Pancreas (tissue), 10 donors: Measurements from ENCODE around the gene COG2. TPM values are rescaled to one million over a fixed set of nuclear protein-coding genes. Genes with fewer than 3 reads are reported as not detected.
A peak's percentile ranks its signal among the peaks of the same experiment; 100 is the strongest.

Experiments
- ATAC-seq, 4 donors: fragments of 200-7000 bp; cut with Tn5 transposase; one replicate each; pipeline versions ENCODE4 v1.8.0 to v1.9.1; 2020; ENCODE audit warnings: mild to moderate bottlenecking in 4 of 4, moderate library complexity in 4 of 4
- DNase-seq, 6 donors: peaks; one replicate each; pipeline ENCODE4 v3.0.0-alpha.2; 2020
- FAIRE-seq: peaks from 2 replicates; lab custom pipeline; 2012; peaks lifted over from hg19 to GRCh38; lab: Jason Lieb, UNC
- H3K27ac ChIP-seq, 4 donors: fragments of 200-600 bp; sonication (generic); 1 replicate in 3 of 4; 2 replicates in 1 of 4; pipeline versions ENCODE4 v1.5.0 to v1.8.0; 2020
- H3K27me3 ChIP-seq, 4 donors: fragments of 200-600 bp; one replicate each; pipeline ENCODE4 v1.8.0; 2021
- H3K36me3 ChIP-seq, 3 donors: fragments of 200-600 bp; sonication (generic) in 1 of 3; one replicate each; pipeline versions ENCODE4 v1.5.0 to v1.8.0; 2020 to 2021
- H3K4me1 ChIP-seq, 3 donors: fragments of 200-600 bp; one replicate each; pipeline ENCODE4 v1.8.0; 2021
- H3K4me3 ChIP-seq, 4 donors: fragments of 200-600 bp; sonication (generic) in 2 of 4; one replicate each; pipeline versions ENCODE4 v1.5.0 to v1.8.0; 2020 to 2021
- H3K9me3 ChIP-seq, 4 donors: fragments of 200-600 bp; one replicate each; pipeline ENCODE4 v1.8.0; 2021
- CTCF ChIP-seq, 4 donors: fragments of 200-600 bp; sonication (generic) in 3 of 4; IDR thresholded peaks; one replicate each; pipeline versions ENCODE4 v1.5.0 to v1.8.0; 2021; ENCODE audit warnings: antibody characterized with exemption in 4 of 4
- WGBS, 2 donors: extraction: QIAGEN DNeasy Blood & Tissue Kit; methylation state at CpG; one replicate each; pipeline ENCODE4 v1.1.7; 2013; 5-methylcytosine and 5-hydroxymethylcytosine counted together
- intact Hi-C, 3 donors: fragments of 100-400 bp; cut with DNase I; formaldehyde crosslinking; loops; one replicate each; pipeline versions ENCODE4 v1.11.1 to v1.14.2; 2022
- polyA plus RNA-seq, 2 donors: library from polyadenylated mRNA; stranded (reverse); fragments of 200-250 nt; gene quantifications; one replicate each; pipeline ENCODE4 v1.2.3, GENCODE V29; 2013
- total RNA-seq, 6 donors: library from RNA; stranded (reverse); fragmentation: NEBNext Ultra II Directional in 4 of 6; extraction: Animal tissue kit (Norgen Biotek cat#: 25700) in 4 of 6; gene quantifications; one replicate each; pipeline versions ENCODE4 v1.2.1 to v1.2.4, GENCODE V29; 2021 to 2023
- donor health status: healthy with polysubstance abuse.
- donor health status: DM: no; HTN: no; CAD: no; lungs with moderate emphysema.
- donor health status: DM: no; HTN: no; CAD: no.
- donor health status: control.
- donor health status: control.
- donor health status: Bipolar disorder and iron deficiency.
- donor health status: DM: yes; HTN: yes; CAD: no.
- donor health status: DM: no; HTN: no; CAD: no.
- donor health status: DM: no; HTN: no; CAD: no.
- donor health status: DM: yes; HTN: yes; CAD: no.

The COG2 gene
- total RNA-seq: 10 to 100 TPM; 12.7 to 17.1 (median 16.0) TPM
- 10 to 100 TPM in 1 of 2 donors, 1 to 10 TPM in 1; 6.5 to 12.7 TPM for polyA plus RNA-seq

GRCh38 chr1:230642263-230642959 is at the start of gene COG2:
Gene COG2, plus strand, starts transcription at chr1:230642481. Its CDS starts 126 bp downstream, at chr1:230642607.
- 0 to 1% methylated on average over 42 to 62 of the region's 62 CpGs for WGBS, 2 donors
- intact Hi-C loops: loop anchor here in 1 of 3 donors (5.0 kb wide), 1 partner anchor 130 kb away; no protein-coding TSS in a partner anchor
- peak; percentile 90 to 100 (median 96) for DNase-seq
- peaks cover 5 to 18% (median 7%) of the 10 kb centered on the region in 3 donors for H3K4me1 ChIP-seq
- TF ChIP-seq CTCF (IDR thresholded peaks at IDR 0.05): peak; percentile 100
- H3K27me3 ChIP-seq: no peaks in the 10 kb centered on the region
- peak; percentile 97 to 99 (median 98) for ATAC-seq
- no peaks in the 10 kb centered on the region for H3K9me3 ChIP-seq
- H3K27ac ChIP-seq: peak within 1 kb of the TSS; percentile 70 to 89 (median 75)
- peak within 1 kb of the TSS; percentile 66 to 89 (median 80) for H3K4me3 ChIP-seq
- FAIRE-seq: no peak
- no peaks in the 10 kb centered on the region for H3K36me3 ChIP-seq

GRCh38 chr1:230592848-230593414 is 49.4 kb upstream of the COG2 start:
- Histone ChIP-seq H3K4me1 (no peaks in the 10 kb centered on the region), H3K4me3 (no peak overlapping the region), H3K36me3 (no peaks in the 10 kb centered on the region), H3K27ac (no peak overlapping the region), H3K9me3 (no peaks in the 10 kb centered on the region), H3K27me3 (no peaks in the 10 kb centered on the region)
- WGBS, 2 donors: 35 to 46% methylated on average over 2 of the region's 2 CpGs
- ATAC-seq (no peak), FAIRE-seq (no peak), DNase-seq (no peak)
- no peak for TF ChIP-seq CTCF (IDR thresholded peaks at IDR 0.05)
- intact Hi-C loops: no loop called here

GRCh38 chr1:230594214-230594773 is 48.0 kb upstream of the COG2 start:
- Histone ChIP-seq H3K4me1 (no peaks in the 10 kb centered on the region), H3K4me3 (no peak overlapping the region), H3K36me3 (no peaks in the 10 kb centered on the region), H3K9me3 (no peaks in the 10 kb centered on the region), H3K27me3 (no peaks in the 10 kb centered on the region), H3K27ac (no peak overlapping the region)
- intact Hi-C loops: no loop called here
- no peak for FAIRE-seq
- DNase-seq: no peak
- ATAC-seq: no peak
- WGBS, 2 donors: 88 to 91% methylated on average over 1 of the region's 1 CpG
- no peak for TF ChIP-seq CTCF (IDR thresholded peaks at IDR 0.05)

- FAIRE-seq (no peak), DNase-seq (no peak)
- 59 to 75% methylated on average over 2 of the region's 2 CpGs for WGBS, 2 donors
Measured at GRCh38 chr1:230595181-230595580, 47.1 kb upstream of the COG2 start.

More at GRCh38 chr1:230595181-230595580, 47.1 kb upstream of the COG2 start:
- Histone ChIP-seq H3K9me3 (no peaks in the 10 kb centered on the region), H3K36me3 (no peaks in the 10 kb centered on the region), H3K27me3 (no peaks in the 10 kb centered on the region), H3K4me1 (no peaks in the 10 kb centered on the region), H3K4me3 (no peak overlapping the region), H3K27ac (no peak overlapping the region)
- intact Hi-C loops: no loop called here
- TF ChIP-seq CTCF (IDR thresholded peaks at IDR 0.05): no peak
- no peak for ATAC-seq
